ACC112 (cell line): ENCODE measurements around the gene VDAC1.
"Not testable (repeated sequence)": the region's sequence is repeated elsewhere in the genome, so short reads cannot be mapped to it uniquely, and the experiment has no call there.

Experiments
- H2AFZ ChIP-seq: fragments of 200-600 bp; sonication (generic); one replicate; pipeline ENCODE4 v1.6.0; 2017; ENCODE audit warnings: antibody characterized with exemption, low read length; ENCODE audit not compliant: unreplicated experiment
- H3K27ac ChIP-seq: fragments of 200-600 bp; sonication (generic); 2 replicates; pipeline ENCODE4 v1.5.1; 2014; ENCODE audit warnings: low read depth, mild to moderate bottlenecking, antibody characterized with exemption, low read length, moderate library complexity
- H3K27me3 ChIP-seq: fragments of 200-600 bp; sonication (generic); 2 replicates; pipeline ENCODE4 v1.6.1; 2014; ENCODE audit warnings: mild to moderate bottlenecking, antibody characterized with exemption, low read length, moderate library complexity, mixed read lengths; ENCODE audit not compliant: insufficient read depth
- H3K36me3 ChIP-seq: fragments of 200-600 bp; sonication (generic); 2 replicates; pipeline ENCODE4 v1.6.1; 2016; ENCODE audit warnings: mild to moderate bottlenecking, antibody characterized with exemption, low read length, moderate library complexity, mixed read lengths; ENCODE audit not compliant: insufficient read depth
- H3K4me1 ChIP-seq: fragments of 200-600 bp; sonication (generic); one replicate; pipeline ENCODE4 v1.6.1; 2016; ENCODE audit warnings: low read length, mixed read lengths; ENCODE audit not compliant: insufficient read depth, unreplicated experiment, control insufficient read depth
- H3K4me3 ChIP-seq: fragments of 200-600 bp; sonication (generic); 2 replicates; pipeline ENCODE4 v1.5.1; 2014; ENCODE audit warnings: mild to moderate bottlenecking, low read depth, low read length
- H3K79me2 ChIP-seq: fragments of 200-600 bp; sonication (generic); one replicate; pipeline ENCODE4 v1.6.0; 2016; ENCODE audit warnings: low read length; ENCODE audit not compliant: control insufficient read depth, unreplicated experiment, insufficient read depth

VDAC1 gene

GRCh38 chr5:134041570-134042411 lies 37.0 kb upstream of the VDAC1 start:
- Histone ChIP-seq H3K4me3 (no peak overlapping the region), H2AFZ (no peak overlapping the region), H3K36me3 (no peaks in the 10 kb centered on the region), H3K27ac (no peak overlapping the region), H3K4me1 (no peaks in the 10 kb centered on the region), H3K79me2 (no peaks in the 10 kb centered on the region), H3K27me3 (no peaks in the 10 kb centered on the region)

GRCh38 chr5:134038138-134038537 lies 33.4 kb upstream of the VDAC1 start:
- Histone ChIP-seq H3K27ac (no peak overlapping the region), H3K4me1 (peaks cover 4% of the 10 kb centered on the region), H2AFZ (no peak overlapping the region), H3K4me3 (no peak overlapping the region), H3K27me3 (no peaks in the 10 kb centered on the region), H3K79me2 (no peaks in the 10 kb centered on the region), H3K36me3 (no peaks in the 10 kb centered on the region)

GRCh38 chr5:134037160-134037559 lies 32.4 kb upstream of the VDAC1 start:
- Histone ChIP-seq H3K27me3 (no peaks in the 10 kb centered on the region), H3K79me2 (no peaks in the 10 kb centered on the region), H2AFZ (no peak overlapping the region), H3K4me1 (peaks cover 11% of the 10 kb centered on the region), H3K27ac (no peak overlapping the region), H3K4me3 (no peak overlapping the region), H3K36me3 (no peaks in the 10 kb centered on the region)

GRCh38 chr5:134034326-134034725 lies 29.6 kb upstream of the VDAC1 start:
- Histone ChIP-seq H3K4me1 (peaks cover 32% of the 10 kb centered on the region), H3K27me3 (no peaks in the 10 kb centered on the region), H3K4me3 (no peak overlapping the region), H2AFZ (no peak overlapping the region), H3K79me2 (no peaks in the 10 kb centered on the region), H3K27ac (no peak overlapping the region), H3K36me3 (no peaks in the 10 kb centered on the region)

- H2AFZ ChIP-seq, H3K27me3 ChIP-seq, H3K36me3 ChIP-seq, H3K79me2 ChIP-seq, H3K27ac ChIP-seq, H3K4me3 ChIP-seq: not testable (repeated sequence)
- H3K4me1 ChIP-seq: peaks cover 38% of the 10 kb centered on the region
These were observed 25.7 kb upstream of the VDAC1 start for GRCh38 chr5:134030303-134030964.

- Histone ChIP-seq H3K27ac (peak overlapping the region; percentile 80), H2AFZ (no peak overlapping the region)
These were observed 24.4 kb upstream of the VDAC1 start for GRCh38 chr5:134029156-134029555.

GRCh38 chr5:134028496-134028895 lies 23.7 kb upstream of the VDAC1 start:
- H3K36me3 ChIP-seq: no peaks in the 10 kb centered on the region
- peaks cover 38% of the 10 kb centered on the region for H3K4me1 ChIP-seq
- no peaks in the 10 kb centered on the region for H3K79me2 ChIP-seq
- no peak overlapping the region for H2AFZ ChIP-seq
- H3K27ac ChIP-seq: peak overlapping the region; percentile 80
- H3K4me3 ChIP-seq: no peak overlapping the region
- H3K27me3 ChIP-seq: no peaks in the 10 kb centered on the region

More at GRCh38 chr5:134029156-134029555, 24.4 kb upstream of the VDAC1 start:
- Histone ChIP-seq H3K36me3 (no peaks in the 10 kb centered on the region), H3K27me3 (no peaks in the 10 kb centered on the region), H3K4me1 (peaks cover 38% of the 10 kb centered on the region), H3K79me2 (no peaks in the 10 kb centered on the region), H3K4me3 (no peak overlapping the region)

- no peaks in the 10 kb centered on the region for H3K36me3 ChIP-seq
- H3K27ac ChIP-seq: no peak overlapping the region
- H3K27me3 ChIP-seq: no peaks in the 10 kb centered on the region
- peaks cover 32% of the 10 kb centered on the region for H3K4me1 ChIP-seq
- H2AFZ ChIP-seq: no peak overlapping the region
- no peak overlapping the region for H3K4me3 ChIP-seq
- no peaks in the 10 kb centered on the region for H3K79me2 ChIP-seq
These were observed 22.5 kb upstream of the VDAC1 start for GRCh38 chr5:134027288-134027615.

- H3K79me2 ChIP-seq: no peaks in the 10 kb centered on the region
- H2AFZ ChIP-seq: no peak overlapping the region
- no peaks in the 10 kb centered on the region for H3K27me3 ChIP-seq
- H3K27ac ChIP-seq: no peak overlapping the region
- no peak overlapping the region for H3K4me3 ChIP-seq
- peaks cover 29% of the 10 kb centered on the region for H3K4me1 ChIP-seq
- H3K36me3 ChIP-seq: no peaks in the 10 kb centered on the region
These were observed 21.9 kb upstream of the VDAC1 start for GRCh38 chr5:134026521-134027287.

GRCh38 chr5:134025786-134026185 lies 21.0 kb upstream of the VDAC1 start:
- Histone ChIP-seq H3K27ac (no peak overlapping the region), H2AFZ (no peak overlapping the region), H3K36me3 (no peaks in the 10 kb centered on the region), H3K4me1 (peaks cover 25% of the 10 kb centered on the region), H3K79me2 (no peaks in the 10 kb centered on the region), H3K27me3 (no peaks in the 10 kb centered on the region), H3K4me3 (no peak overlapping the region)
